CD4-positive, CD25-positive, alpha-beta regulatory T cell (primary cell): ENCODE measurements around the gene FAM3B. TPM values are rescaled to one million over a fixed set of nuclear protein-coding genes. Genes with fewer than 3 reads are reported as not detected.

Experiments used
- ATAC-seq, 2 donors: fragments of 150-1000 bp; cut with Tn5 transposase; one replicate each; pipeline ENCODE4 v1.10.0; 2021; ENCODE audit warnings: low read depth in 2 of 2, moderate number of reproducible peaks in 2 of 2, moderate library complexity in 1 of 2
- DNase-seq, 3 donors: peaks; one replicate each; pipeline versions ENCODE4 v3.0.0 to v3.0.0-alpha.2; 2012 to 2022; ENCODE audit warnings: mixed read lengths in 1 of 3
- H3K27ac ChIP-seq: one replicate; pipeline ENCODE4 v1.7.0; 2013; ENCODE audit warnings: mild to moderate bottlenecking, low read length; ENCODE audit not compliant: insufficient read depth, poor library complexity, severe bottlenecking
- H3K27me3 ChIP-seq: one replicate; pipeline ENCODE4 v1.7.0; 2013; ENCODE audit warnings: low read length; ENCODE audit not compliant: control insufficient read depth, insufficient read depth
- H3K36me3 ChIP-seq: one replicate; pipeline ENCODE4 v1.7.0; 2013; ENCODE audit warnings: mild to moderate bottlenecking, low read length, moderate library complexity; ENCODE audit not compliant: control insufficient read depth, insufficient read depth
- H3K4me1 ChIP-seq: 2 replicates; pipeline ENCODE4 v1.7.0; 2013; ENCODE audit warnings: mild to moderate bottlenecking, low read length; ENCODE audit not compliant: insufficient read depth, control insufficient read depth, poor library complexity, severe bottlenecking
- H3K4me3 ChIP-seq: one replicate; pipeline ENCODE4 v1.7.0; 2013; ENCODE audit warnings: low read depth, mild to moderate bottlenecking, low read length, moderate library complexity
- H3K9me3 ChIP-seq, 2 experiments: 1 replicate in 1 of 2; 2 replicates in 1 of 2; pipeline ENCODE4 v1.7.0; 2013; ENCODE audit warnings: low read length in 2 of 2, mild to moderate bottlenecking in 1 of 2, moderate library complexity in 1 of 2; ENCODE audit not compliant: control insufficient read depth in 2 of 2
- H3K27ac Mint-ChIP-seq, 3 donors: one replicate each; pipeline ENCODE4 v1.8.0; 2020 to 2022; ENCODE audit warnings: mild to moderate bottlenecking in 3 of 3, mixed read lengths in 3 of 3, moderate library complexity in 2 of 3
- H3K27me3 Mint-ChIP-seq: one replicate; pipeline ENCODE4 v1.8.0; 2022; ENCODE audit warnings: mild to moderate bottlenecking, mixed read lengths
- H3K36me3 Mint-ChIP-seq: one replicate; pipeline ENCODE4 v1.8.0; 2020; ENCODE audit warnings: mixed read lengths
- H3K4me1 Mint-ChIP-seq, 4 donors: one replicate each; pipeline ENCODE4 v1.8.0; 2020 to 2022; ENCODE audit warnings: mixed read lengths in 4 of 4, mild to moderate bottlenecking in 1 of 4
- H3K4me3 Mint-ChIP-seq, 4 donors: one replicate each; pipeline ENCODE4 v1.8.0; 2020 to 2022; ENCODE audit warnings: mild to moderate bottlenecking in 4 of 4, mixed read lengths in 4 of 4, moderate library complexity in 3 of 4
- H3K9me3 Mint-ChIP-seq, 7 donors: one replicate each; pipeline ENCODE4 v1.8.0; 2020 to 2022; ENCODE audit warnings: mixed read lengths in 7 of 7, mild to moderate bottlenecking in 3 of 7, moderate library complexity in 2 of 7
- polyA plus RNA-seq, 4 donors: library from polyadenylated mRNA; unstranded; fragments of 300-500 nt; fragmentation: Illumina TruSeq; gene quantifications; one replicate each; pipeline ENCODE4 v1.2.3, GENCODE V29; 2021
- total RNA-seq: library from RNA; stranded (reverse); gene quantifications from one replicate; pipeline ENCODE4 v1.2.3, GENCODE V29; 2022

FAM3B gene
- total and polyA plus RNA-seq, 5 donors from 2014 or later, result not detected

DNA sequence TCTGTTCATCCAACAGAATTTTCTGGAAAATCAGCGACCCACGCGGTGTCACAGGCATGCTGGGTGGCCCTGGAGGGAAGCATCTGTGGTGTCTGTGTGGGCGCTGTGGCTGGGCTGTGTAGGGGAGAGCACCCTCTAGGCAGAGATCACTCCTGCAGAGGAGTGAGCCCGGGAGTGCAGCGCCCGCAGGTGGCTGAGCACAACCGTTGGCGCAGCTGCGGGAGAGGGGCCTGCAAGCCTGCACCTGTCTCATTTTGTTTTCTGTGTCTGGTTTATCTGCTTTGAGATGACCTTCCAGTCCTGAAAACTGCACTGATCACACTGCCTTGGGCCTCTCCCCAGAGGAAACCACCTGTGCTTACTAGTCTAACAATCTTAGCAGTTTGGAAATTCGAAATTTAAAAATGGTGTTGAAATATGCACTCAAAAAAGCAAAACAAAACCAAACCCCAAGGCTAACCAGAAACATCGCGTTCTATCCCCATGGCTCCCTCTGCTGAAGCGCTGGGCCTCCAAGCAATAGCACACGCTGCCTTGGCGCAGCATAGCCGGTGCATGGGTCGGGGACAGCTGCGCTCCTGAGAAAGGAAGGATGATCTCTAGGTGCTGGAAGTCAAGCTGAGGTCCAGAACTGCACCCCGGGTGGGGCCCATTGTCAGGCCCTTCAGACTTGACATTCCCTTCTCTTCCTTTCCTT is 4.8 kb downstream of the FAM3B start:
- ATAC-seq, result peak in 1 of 2 donors; percentile 24
- H3K36me3 ChIP-seq, result no peaks in the 10 kb centered on the region
- DNase-seq, result no peak
- H3K27me3 ChIP-seq, result peaks cover 9% of the 10 kb centered on the region
- Mint-ChIP-seq H3K9me3 (peaks cover 0 to 3% (median 0%) of the 10 kb centered on the region in 7 donors), H3K27me3 (peaks cover 20% of the 10 kb centered on the region), H3K27ac (no peak overlapping the region), H3K36me3 (no peaks in the 10 kb centered on the region), H3K4me1 (no peaks in the 10 kb centered on the region), H3K4me3 (no peak overlapping the region)
- H3K9me3 ChIP-seq, result no peaks in the 10 kb centered on the region
- no peak overlapping the region for H3K4me3 ChIP-seq
- no peak overlapping the region for H3K27ac ChIP-seq
- H3K4me1 ChIP-seq, result no peaks in the 10 kb centered on the region

GRCh38 chr21:41321908-41322495 is 5.4 kb downstream of the FAM3B start:
- Histone ChIP-seq H3K9me3 (no peaks in the 10 kb centered on the region), H3K4me1 (no peaks in the 10 kb centered on the region), H3K36me3 (no peaks in the 10 kb centered on the region), H3K27me3 (peaks cover 9% of the 10 kb centered on the region), H3K27ac (no peak overlapping the region), H3K4me3 (no peak overlapping the region)
- ATAC-seq (no peak), DNase-seq (no peak)
- Mint-ChIP-seq H3K27ac (peak overlapping the region in 1 of 3 donors; percentile 55), H3K4me1 (no peaks in the 10 kb centered on the region), H3K36me3 (no peaks in the 10 kb centered on the region), H3K9me3 (peaks cover 0 to 3% (median 0%) of the 10 kb centered on the region in 7 donors), H3K27me3 (peaks cover 20% of the 10 kb centered on the region), H3K4me3 (no peak overlapping the region)

- Histone ChIP-seq H3K4me1 (no peaks in the 10 kb centered on the region), H3K36me3 (no peaks in the 10 kb centered on the region), H3K9me3 (no peaks in the 10 kb centered on the region), H3K27me3 (peaks cover 4% of the 10 kb centered on the region), H3K27ac (no peak overlapping the region), H3K4me3 (no peak overlapping the region)
- Mint-ChIP-seq H3K9me3 (peaks cover 0 to 2% (median 0%) of the 10 kb centered on the region in 7 donors), H3K36me3 (no peaks in the 10 kb centered on the region), H3K4me1 (no peaks in the 10 kb centered on the region), H3K27me3 (peaks cover 13% of the 10 kb centered on the region), H3K27ac (no peak overlapping the region), H3K4me3 (no peak overlapping the region)
- ATAC-seq (no peak), DNase-seq (no peak)
Measured at GRCh38 chr21:41322496-41323382, 6.1 kb downstream of the FAM3B start.

DNA sequence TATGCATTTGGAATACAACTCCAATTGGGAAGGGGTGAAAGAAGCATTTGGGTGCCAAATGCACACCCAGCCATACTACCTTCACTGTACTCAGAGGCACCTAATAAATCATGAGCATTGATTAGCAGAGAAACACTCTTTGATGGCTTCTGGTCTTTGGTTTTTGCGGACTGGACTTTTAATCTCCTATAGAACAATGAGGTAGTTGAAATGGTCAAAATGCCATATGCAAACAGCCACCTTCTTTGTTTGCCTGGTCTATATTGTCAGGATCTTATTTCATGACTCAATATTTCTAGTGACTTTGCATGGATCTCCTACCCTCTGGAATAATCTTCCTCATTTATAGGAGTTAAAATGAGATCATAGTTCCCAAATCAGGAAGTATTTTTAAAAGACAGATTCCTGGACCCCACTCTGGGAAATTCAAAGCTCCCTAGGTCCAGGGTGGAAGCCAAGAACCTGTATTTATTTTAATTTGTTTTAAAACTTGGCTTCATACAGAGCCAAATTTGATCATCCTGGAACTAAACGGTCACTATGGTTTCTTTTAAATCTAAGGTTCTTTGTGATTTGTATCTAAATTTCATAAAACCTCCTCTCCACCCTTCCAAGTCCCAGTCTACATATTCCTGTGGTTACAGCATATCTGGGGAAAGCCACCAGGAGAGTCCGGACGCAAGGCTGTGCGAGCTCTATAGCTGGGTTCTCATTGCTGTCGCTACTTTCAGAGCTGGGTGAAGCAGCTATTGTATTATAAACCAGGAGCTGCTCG is 8.7 kb downstream of the FAM3B start:
- ATAC-seq (no peak), DNase-seq (no peak)
- H3K9me3 ChIP-seq, result no peaks in the 10 kb centered on the region
- no peaks in the 10 kb centered on the region for H3K4me1 Mint-ChIP-seq
- no peaks in the 10 kb centered on the region for H3K36me3 Mint-ChIP-seq
- H3K4me3 Mint-ChIP-seq, result no peak overlapping the region
- no peaks in the 10 kb centered on the region for H3K4me1 ChIP-seq
- no peak overlapping the region for H3K27ac Mint-ChIP-seq
- no peak overlapping the region for H3K4me3 ChIP-seq
- peaks cover 10% of the 10 kb centered on the region for H3K27me3 Mint-ChIP-seq
- H3K36me3 ChIP-seq, result no peaks in the 10 kb centered on the region
- peaks cover 0 to 2% (median 0%) of the 10 kb centered on the region in 7 donors for H3K9me3 Mint-ChIP-seq
- H3K27me3 ChIP-seq, result no peaks in the 10 kb centered on the region
- H3K27ac ChIP-seq, result no peak overlapping the region

GRCh38 chr21:41326414-41327080 is 9.9 kb downstream of the FAM3B start:
- Mint-ChIP-seq H3K4me3 (no peak overlapping the region), H3K4me1 (no peaks in the 10 kb centered on the region), H3K9me3 (peaks cover 0 to 2% (median 0%) of the 10 kb centered on the region in 7 donors), H3K36me3 (no peaks in the 10 kb centered on the region), H3K27ac (peak overlapping the region in 1 of 3 donors; percentile 63), H3K27me3 (peaks cover 14% of the 10 kb centered on the region)
- H3K4me1 ChIP-seq, result no peaks in the 10 kb centered on the region
- no peaks in the 10 kb centered on the region for H3K27me3 ChIP-seq
- H3K9me3 ChIP-seq, result no peaks in the 10 kb centered on the region
- ATAC-seq, result no peak
- no peak overlapping the region for H3K4me3 ChIP-seq
- no peak for DNase-seq
- no peaks in the 10 kb centered on the region for H3K36me3 ChIP-seq
- H3K27ac ChIP-seq, result no peak overlapping the region

GRCh38 chr21:41327753-41328152 is 11.2 kb downstream of the FAM3B start:
- no peak overlapping the region for H3K4me3 ChIP-seq
- Mint-ChIP-seq H3K27ac (no peak overlapping the region), H3K9me3 (peaks cover 0 to 2% (median 0%) of the 10 kb centered on the region in 7 donors), H3K36me3 (no peaks in the 10 kb centered on the region), H3K4me3 (no peak overlapping the region), H3K27me3 (peaks cover 17% of the 10 kb centered on the region), H3K4me1 (no peaks in the 10 kb centered on the region)
- no peak for ATAC-seq
- H3K9me3 ChIP-seq, result no peaks in the 10 kb centered on the region
- no peaks in the 10 kb centered on the region for H3K4me1 ChIP-seq
- peaks cover 2% of the 10 kb centered on the region for H3K27me3 ChIP-seq
- no peak overlapping the region for H3K27ac ChIP-seq
- no peak for DNase-seq
- no peaks in the 10 kb centered on the region for H3K36me3 ChIP-seq
